ENCODE data around the gene CACNG7. TPM values are rescaled to one million over a fixed set of nuclear protein-coding genes. Genes with fewer than 3 reads are reported as not detected.

The CACNG7 gene
- total RNA-seq, 1 donor from 2014 or later: 2.2 TPM

DNA sequence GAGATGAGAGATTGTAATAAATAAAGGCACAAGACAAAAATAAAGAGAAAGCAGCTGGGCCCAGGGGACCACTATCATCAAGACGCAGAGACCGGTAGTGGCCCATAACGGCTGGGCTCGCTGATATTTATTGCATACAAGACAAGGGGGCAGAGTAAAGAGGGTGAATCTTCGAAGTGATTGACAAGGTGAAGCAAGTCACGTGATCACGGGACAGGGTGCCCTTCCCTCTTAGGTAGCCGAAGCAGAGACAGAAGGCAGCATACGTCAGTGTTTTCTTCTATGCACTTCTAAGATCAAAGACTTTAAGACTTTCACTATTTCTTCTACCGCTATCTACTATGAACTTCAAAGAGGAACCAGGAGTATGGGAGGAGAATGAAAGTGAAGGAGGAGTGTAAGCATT, 31.7 kb upstream of the CACNG7 start:
- DNase-seq (ENCODE audit: extremely low read depth, low read depth, low spot score): no peak

DNA sequence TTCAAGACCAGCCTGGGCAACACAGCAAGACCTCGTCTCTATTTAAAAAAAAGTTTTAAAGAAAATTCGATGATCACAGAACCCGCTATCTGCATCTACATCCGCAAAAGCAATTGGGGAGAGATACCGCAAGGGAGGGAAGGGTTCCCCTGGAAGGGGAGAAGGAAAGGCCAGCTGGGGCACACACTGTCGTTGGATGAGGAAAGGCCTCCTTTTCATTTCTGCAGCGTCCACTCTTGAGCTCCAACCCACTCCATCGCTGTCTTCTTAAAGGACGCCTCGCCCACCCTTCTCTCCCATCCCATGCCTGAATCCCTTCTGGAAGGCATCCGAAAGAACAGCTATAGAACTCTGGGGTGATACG, 30.3 kb upstream of the CACNG7 start:
- DNase-seq (ENCODE audit: extremely low read depth, low read depth, low spot score): no peak

DNA sequence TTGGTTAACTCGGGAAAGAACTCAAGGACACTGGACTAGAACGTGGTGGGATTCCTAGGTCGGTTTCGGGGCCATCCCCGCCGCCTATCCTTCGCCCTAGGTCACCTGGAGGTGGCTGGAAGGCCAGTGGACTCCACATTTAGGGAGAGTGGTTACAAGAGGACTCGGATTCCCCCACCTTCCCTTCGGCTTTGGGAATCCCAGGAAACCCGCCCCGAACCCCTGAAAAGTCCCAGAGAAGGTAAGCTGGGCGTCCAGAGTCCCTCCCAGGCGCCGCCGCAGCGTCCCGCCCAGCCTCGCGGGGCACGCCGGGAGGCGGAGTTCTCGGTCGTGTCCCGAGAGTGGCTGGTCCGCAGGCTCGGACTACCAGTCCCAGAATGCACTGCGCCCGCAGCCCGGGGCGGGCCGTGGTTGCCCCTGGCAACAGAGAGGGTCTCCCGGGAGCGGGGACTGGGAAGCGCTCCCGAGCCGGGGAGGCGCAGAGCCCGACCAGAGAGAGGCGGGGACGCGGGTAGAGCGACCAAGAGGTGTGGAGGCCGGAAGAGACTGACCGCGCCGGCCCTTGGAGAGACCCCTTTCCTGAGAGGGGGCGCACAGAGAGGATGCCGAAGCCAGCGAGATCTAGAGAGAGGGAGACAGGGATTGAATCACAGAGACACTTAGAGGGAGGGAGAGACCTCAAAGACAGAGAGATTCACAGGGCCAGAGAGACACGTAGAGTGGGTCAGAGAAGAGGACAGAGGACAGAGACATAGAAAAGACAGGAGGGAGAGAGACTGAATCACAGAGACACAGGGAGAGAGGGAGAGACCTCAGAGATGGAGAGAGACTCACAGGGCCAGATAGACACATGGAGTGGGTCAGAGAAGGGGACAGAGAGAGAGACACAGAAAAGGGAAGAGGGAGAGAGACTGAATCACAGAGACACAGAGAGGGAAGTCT, 29.7 kb upstream of the CACNG7 start:
- no peak for DNase-seq (ENCODE audit: extremely low read depth, low read depth, low spot score)

DNA sequence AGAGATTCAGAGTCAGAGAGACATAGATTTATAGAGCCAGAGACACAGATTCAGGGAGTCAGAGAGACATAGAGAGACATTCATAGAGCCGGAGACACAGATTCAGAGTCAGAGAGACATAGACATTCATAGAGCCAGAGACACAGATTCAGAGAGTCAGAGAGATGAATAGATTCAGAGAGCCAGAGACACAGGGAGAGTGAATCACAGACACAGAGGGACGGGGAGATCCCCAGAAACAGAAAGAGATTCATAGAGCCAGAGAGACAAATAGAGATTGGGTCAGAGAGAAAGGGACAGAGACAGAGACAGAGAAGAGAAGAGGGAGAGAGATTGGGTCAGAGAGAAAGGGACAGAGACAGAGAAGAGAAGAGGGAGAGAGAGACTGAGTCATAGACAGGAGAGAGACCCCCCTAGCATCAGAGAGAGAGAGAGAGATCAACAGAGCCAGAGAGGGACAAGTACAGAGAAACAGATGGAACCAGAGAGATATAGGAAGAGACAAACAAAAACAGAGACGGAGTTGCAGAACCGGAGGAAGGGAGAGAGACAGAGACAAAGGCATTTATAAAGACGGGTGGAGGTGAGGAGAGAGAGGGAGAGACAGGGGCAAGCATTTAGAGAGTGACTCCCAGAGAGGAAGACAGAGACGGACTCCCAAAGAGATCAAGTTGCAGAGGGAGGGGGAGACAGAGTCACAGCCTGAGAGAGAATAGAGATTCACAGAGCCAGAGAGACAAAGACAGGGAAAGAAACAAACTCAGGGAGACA, 28.2 kb upstream of the CACNG7 start:
- no peak for DNase-seq (ENCODE audit: extremely low read depth, low read depth, low spot score)

DNA sequence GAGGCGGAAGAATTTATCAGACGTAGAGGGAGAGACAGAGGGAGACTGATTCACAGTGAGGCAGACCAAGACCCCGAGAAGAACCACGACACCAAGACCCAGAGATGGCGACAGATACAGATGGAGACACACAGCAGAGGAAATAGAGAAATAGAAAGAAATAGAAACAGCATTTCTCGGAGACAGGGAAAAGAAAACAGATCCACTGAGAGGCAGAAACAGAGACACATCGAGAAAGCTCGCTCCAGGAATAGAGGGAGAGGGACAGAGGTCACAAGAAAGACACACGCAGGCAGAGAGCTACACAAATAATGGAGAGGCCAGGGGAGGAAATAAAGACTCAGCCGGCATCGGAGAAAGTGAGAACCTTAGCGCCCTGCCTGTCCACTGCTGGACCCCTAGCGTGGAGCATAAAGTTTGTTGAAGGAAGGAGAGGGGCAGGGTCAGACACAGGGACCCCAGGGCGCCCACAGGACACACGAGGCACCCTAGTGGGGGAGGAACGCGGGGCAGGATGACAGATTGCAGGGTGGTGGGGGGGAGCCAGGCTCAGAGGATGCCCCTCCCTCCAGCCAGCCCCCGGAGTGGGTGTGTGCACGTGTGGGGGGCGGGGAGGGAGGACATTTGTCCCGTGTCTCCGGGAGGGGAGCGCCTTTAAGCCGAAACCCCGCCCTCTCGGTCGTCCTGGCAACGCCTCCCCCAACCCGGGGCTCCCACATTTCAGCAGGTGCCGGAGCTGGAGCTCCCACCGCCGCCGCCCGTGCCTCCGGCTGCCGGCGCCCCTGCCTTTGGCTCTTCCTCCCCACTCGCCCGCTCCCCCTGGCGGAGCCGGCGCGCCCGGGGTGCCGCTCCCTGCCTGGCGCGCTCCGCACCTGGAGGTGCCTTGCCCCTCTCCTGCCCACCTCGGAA, 27.3 kb upstream of the CACNG7 start, which contains the start of gene PRKCG:
TSS of gene PRKCG (plus strand) at position 716 of the 909 bp plus-strand sequence. CDS start 298 bp downstream, outside the sequence.
- no peak for DNase-seq (ENCODE audit: extremely low read depth, low read depth, low spot score)

DNA sequence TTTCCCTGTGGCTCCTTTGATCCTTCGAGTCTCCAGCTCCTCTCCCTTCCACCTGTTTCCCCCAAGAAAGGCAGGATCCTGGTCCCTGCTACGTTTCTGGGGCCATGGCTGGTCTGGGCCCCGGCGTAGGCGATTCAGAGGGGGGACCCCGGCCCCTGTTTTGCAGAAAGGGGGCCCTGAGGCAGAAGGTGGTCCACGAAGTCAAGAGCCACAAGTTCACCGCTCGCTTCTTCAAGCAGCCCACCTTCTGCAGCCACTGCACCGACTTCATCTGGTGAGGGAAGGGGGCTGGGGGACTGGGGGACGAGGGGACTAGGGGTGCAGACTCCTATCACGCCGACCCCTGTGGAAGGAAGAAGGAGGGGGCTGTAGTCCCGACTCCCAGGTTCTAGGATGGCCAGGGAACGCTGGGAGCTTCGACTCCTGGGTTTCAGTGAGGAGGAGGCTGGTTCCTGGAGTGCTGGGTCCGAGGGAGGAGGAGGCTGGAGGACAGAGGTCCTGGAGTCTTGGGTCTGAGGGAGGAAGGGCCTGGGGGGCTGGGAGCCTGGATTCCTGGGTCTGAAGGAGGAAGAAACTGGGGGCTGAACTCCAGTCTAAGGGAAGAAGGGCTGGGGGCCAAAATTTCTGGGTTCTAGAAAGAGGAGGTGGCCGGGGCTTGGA, 26.6 kb upstream of the CACNG7 start:
- no peak for DNase-seq (ENCODE audit: extremely low read depth, low read depth, low spot score)

DNA sequence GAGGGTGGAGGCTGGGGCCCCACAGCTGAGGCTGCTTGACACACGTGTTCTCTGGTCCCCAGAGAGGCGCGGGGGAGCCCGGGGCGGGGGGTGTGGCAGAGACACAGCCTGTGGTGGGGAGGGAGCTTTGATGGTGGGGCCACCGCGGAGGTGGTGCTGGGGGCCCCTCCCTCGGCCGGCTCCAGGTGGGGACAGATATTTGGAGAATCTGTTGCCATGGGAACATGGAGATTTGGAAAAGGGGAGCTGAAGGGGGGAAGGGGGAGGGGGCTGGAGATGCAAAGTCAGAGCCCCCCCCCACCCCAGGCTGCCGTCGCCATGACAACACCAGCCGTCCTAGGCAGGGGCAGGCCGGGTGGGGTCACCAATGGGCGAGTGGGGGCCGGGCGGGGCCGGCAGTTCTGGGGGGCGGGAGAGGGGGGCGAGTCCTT, 25.8 kb upstream of the CACNG7 start:
- DNase-seq (ENCODE audit: extremely low read depth, low read depth, low spot score): no peak

DNA sequence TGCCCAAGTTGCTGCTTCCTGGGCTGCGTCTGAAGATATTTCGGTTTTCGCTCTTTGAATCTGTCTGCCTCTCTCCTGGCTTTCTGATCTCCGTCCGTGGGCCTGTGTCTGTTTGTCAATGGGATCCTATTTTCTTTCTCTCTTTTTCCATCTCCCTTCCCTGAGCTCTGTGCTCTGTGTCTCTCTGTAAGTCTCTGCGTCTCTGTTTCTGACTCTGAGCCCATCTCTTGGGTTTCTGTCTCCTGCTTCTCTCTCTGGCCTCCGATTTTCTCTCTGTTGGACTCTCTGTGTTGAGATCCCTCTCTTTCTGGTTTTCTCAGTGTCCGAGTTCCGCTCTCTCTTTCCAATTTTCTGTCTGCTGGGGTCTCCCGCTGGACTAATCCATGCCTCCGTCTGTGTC, 25.3 kb upstream of the CACNG7 start:
- no peak for DNase-seq (ENCODE audit: extremely low read depth, low read depth, low spot score)

DNA sequence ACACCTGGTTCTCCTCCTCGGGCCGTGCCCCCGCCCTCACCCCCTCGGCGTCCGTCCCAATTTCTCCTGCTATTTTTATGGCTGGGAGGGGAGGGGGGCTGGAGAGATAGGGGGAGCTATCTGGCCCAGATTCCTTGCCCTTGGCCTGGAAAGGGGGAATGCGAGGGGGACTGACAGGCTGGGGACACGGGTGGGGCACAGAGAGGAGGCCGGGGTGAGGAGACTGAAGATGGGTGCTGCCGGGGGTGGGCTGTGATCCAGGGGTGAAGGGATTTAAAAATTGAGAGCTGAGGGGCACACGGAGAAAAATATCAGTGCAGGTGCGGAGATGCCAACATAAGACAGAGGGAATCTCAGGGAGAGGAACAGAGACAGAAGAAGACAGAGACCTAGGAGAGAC, 24.8 kb upstream of the CACNG7 start:
- DNase-seq (ENCODE audit: extremely low read depth, low read depth, low spot score): no peak

DNA sequence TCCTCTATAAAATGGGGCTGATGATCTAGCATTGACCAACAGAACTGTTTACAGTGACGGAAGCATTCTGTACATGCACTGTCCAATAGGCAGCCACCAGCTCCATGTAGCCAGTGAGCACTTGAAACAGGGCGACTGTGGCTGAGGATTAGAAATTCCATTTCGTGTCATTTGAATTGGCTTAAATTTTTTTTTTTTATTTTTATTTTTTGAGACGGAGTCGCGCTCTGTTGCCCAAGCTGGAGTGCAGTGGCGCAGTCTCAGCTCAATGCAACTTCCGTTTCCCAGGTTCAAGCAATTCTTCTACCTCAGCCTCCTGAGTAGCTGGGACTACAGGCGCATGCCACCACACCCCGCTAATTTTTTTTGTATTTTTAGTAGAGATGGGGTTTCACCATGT, 24.0 kb upstream of the CACNG7 start:
- DNase-seq (ENCODE audit: extremely low read depth, low read depth, low spot score): no peak

DNA sequence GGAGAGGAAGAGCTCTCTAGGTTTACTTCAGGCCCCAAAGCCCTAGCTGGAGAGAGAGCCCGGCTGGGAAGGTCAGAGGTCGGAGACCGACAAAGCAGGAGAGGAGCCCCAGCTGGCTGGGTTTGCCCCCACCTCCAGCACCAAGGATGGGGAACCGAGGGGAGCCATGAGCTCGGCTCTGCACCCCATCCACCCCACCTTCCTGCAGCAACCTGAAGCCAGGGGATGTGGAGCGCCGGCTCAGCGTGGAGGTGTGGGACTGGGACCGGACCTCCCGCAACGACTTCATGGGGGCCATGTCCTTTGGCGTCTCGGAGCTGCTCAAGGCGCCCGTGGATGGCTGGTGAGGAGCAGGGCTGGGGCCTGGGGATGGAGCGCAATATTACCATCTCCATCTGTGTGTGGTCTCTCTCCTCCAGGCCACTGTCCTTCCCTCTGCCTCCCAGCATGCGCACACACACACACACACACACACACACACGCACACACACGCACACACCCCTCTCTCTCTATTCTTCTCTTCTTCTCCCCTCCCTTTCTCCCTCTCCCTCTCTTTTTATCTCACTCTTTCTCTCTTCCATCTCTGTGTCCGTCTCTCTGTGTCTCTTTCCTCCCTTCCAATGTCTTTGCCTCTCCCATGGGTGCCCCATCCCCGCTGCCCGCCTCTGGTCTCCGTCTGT, 16.6 kb upstream of the CACNG7 start:
- DNase-seq (ENCODE audit: extremely low read depth, low read depth, low spot score): no peak

DNA sequence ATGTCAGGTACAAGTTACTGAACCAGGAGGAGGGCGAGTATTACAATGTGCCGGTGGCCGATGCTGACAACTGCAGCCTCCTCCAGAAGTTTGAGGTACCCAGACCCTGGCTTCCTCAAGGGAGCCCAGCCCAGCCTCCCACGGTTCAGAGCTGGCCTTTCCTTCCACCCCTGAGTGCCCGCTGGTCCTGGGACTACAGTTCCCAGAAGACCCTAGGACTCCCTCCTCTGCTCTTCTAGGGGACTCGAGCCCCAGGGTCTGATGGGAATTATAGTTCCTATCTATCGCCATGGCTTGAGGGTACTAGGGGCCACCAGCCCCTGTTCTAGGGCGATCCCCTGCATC, 16.1 kb upstream of the CACNG7 start:
- no peak for DNase-seq (ENCODE audit: extremely low read depth, low read depth, low spot score)

DNA sequence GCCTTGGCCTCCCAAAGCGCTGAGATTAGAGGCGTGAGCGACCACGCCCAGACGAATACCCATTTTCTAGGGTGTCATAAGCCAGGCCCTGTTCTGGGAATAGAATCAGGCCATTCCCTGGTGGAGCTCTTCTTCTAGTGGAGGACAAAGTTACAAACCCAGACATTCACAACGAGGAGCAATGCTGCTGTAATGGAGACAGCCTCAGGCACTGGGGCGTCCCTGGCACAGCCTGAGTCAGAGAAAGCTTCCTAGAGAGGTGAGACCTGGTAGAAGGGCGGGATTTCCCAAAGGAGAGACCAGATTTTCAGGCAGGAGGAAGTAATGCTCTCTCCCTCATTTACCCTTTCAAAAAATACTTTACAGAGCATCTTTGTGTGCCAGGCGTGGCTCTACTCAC, 14.4 kb upstream of the CACNG7 start:
- DNase-seq (ENCODE audit: extremely low read depth, low read depth, low spot score): no peak

DNA sequence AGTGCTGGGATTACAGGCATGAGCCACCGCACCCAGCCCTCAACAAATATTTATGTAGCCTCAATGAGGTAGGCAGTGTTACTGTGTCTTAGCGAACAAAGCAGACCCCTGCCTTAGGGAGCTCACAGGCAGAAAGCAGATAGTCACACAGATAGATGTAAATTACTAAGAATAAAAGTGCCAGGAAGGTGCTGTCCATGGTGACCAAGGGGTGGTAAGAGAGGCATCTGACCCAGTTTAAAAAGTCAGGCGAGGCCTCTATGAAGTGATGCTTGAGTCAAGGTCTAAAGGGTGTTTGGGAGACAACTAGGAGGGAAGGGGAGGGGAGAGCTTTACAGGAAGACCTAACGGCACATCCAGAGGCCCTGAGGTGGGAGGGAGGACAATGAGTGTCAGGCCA, 12.4 kb upstream of the CACNG7 start:
- no peak for DNase-seq (ENCODE audit: extremely low read depth, low read depth, low spot score)

DNA sequence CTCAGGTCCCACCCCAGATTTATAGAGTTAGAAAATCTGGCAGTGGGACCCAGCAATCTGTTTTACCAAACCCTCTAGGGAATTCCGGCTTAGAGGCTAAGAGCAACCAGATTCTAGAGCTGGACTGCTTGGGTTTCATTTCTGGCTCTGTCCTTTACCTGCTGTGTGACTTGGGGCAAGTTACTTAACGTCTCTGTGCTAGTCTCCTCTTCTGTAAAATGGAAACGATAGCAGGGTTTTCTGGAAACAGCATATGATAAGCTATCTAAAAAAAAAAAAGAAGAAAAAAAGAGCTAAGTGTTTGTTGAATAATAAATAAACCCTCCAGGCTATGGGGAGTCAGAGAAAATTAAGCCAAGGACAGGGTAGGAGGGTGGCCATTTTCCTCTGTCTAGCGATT, 11.6 kb upstream of the CACNG7 start:
- DNase-seq (ENCODE audit: extremely low read depth, low read depth, low spot score): no peak

DNA sequence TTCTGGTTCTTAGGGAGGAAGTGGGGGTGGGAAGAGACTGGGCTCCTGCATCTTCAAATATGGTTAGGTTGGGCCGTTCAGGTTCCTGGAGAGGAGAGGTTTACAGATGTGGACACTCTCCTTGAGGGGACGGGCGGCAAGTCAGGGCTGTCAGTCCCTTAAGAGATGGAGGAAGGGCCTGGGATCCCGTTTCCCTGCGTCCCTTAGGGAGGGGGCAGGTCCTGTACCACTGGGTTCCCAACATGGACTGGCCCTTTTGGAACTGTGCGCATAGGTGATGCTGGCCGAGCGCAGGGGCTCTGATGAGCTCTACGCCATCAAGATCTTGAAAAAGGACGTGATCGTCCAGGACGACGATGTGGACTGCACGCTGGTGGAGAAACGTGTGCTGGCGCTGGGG, 10.9 kb upstream of the CACNG7 start:
- no peak for DNase-seq (ENCODE audit: extremely low read depth, low read depth, low spot score)

DNA sequence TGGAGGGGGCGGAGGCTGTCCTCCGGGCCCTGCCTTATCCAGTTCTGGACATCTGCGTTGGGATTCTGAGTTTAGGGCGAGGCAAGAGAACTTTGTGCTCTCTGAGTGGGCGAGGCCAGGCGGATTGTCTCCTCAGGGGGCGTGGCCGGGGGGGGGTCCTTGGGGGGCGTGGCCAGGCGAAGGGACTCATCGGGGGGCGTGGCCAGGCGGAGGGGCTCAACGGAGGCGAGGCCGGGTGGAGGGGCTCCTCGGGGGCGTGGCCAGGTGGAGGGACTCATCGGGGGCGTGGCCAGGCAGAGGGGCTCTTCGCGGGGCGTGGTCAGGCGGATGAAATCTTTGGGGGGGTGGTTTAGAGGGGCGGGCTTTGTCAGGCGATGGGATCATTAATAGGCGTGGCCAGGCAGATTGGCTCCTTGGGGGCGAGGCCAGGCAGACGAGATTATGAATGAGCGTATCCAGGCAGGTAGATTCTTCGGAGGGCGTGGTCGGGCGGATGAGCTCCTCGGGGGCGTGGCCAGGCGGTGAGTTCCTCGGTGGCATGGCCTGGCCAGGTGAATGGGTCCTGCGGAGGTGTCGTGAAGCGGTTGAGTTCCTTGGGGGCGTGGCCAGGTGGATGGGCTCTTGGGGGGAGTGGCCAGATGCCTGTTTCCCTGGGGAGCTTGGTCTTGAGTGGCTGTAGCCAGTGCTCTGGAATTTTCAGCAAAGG, 10.3 kb upstream of the CACNG7 start:
- DNase-seq (ENCODE audit: extremely low read depth, low read depth, low spot score): no peak

DNA sequence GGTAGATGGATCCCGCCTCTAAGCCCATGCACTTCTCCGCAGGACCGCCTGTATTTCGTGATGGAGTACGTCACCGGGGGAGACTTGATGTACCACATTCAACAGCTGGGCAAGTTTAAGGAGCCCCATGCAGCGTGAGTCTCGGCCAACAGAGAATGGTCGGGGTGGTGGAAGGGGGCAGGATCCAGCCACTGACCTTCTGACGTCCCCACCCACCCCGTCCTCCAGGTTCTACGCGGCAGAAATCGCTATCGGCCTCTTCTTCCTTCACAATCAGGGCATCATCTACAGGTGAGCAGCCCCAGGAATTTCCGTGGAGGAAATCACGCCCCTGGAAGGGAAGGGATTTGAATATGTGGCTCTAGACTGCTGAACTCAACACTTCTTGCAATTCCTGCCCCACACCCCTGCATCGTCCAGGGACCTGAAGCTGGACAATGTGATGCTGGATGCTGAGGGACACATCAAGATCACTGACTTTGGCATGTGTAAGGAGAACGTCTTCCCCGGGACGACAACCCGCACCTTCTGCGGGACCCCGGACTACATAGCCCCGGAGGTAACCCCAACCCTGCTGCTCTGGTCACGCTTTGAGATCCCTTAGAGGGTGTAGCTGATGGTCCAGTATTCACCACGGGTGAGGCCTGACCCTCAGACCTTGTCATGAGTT, 8.8 kb upstream of the CACNG7 start:
- DNase-seq (ENCODE audit: extremely low read depth, low read depth, low spot score): no peak

Measured in glomerular endothelial cell (primary cell).